Endothelial cell of umbilical vein (primary cell): ENCODE data around the gene PPP1R3E. TPM values are rescaled to one million over a fixed set of nuclear protein-coding genes. Genes with fewer than 3 reads are reported as not detected.

Source experiments
- BruUV-seq: library from RNA; stranded (reverse); fragments of 400-500 nt; replicated peaks from 2 replicates; lab custom pipeline; 2021; lab: Mats Ljungman, UMichigan
- CTCF ChIA-PET: fragments of 300-600, 350-600 bp; sonication (Branson Sonifier 250); formaldehyde crosslinking; loops from one replicate; lab custom pipeline; 2021; ENCODE audit warnings: antibody characterized with exemption, inconsistent platforms; lab: Charles Lee
- POLR2A ChIA-PET: fragments of 300-600, 350-600 bp; sonication (Branson Sonifier 250); formaldehyde crosslinking; loops from one replicate; lab custom pipeline; 2021; ENCODE audit warnings: antibody characterized with exemption, inconsistent platforms; lab: Charles Lee
- DNase-seq: peaks from one replicate; pipeline ENCODE4 v3.0.0-alpha.2; 2011; ENCODE audit warnings: low read depth, low spot score
- FAIRE-seq: peaks from 2 replicates; lab custom pipeline; 2011; peaks lifted over from hg19 to GRCh38; lab: Jason Lieb, UNC
- H2AFZ ChIP-seq: 2 replicates; pipeline ENCODE4 v1.6.0; 2012; ENCODE audit warnings: low read depth, low read length, control low read depth, inconsistent platforms
- H3K27ac ChIP-seq: 2 replicates; pipeline ENCODE4 v1.5.1; 2011; ENCODE audit warnings: low read depth, mild to moderate bottlenecking, control low read depth, low read length, moderate library complexity; ENCODE audit not compliant: insufficient read depth
- H3K27me3 ChIP-seq, 2 experiments: 2 replicates each; pipeline versions ENCODE4 v1.6.0 to v1.6.1; 2011; ENCODE audit warnings: low read length in 2 of 2, mixed read lengths in 1 of 2; ENCODE audit not compliant: control insufficient read depth in 2 of 2, insufficient read depth in 2 of 2
- H3K36me3 ChIP-seq, 2 experiments: 2 replicates in 1 of 2; 3 replicates in 1 of 2; pipeline ENCODE4 v1.5.1; 2011; ENCODE audit warnings: low read length in 2 of 2, mild to moderate bottlenecking in 1 of 2, moderate library complexity in 1 of 2; ENCODE audit not compliant: control insufficient read depth in 2 of 2, insufficient read depth in 2 of 2; ENCODE audit errors: extremely low read depth in 1 of 2
- H3K4me1 ChIP-seq: 3 replicates; pipeline ENCODE4 v1.5.1; 2011; ENCODE audit warnings: mild to moderate bottlenecking, low read length; ENCODE audit not compliant: control insufficient read depth, insufficient read depth; ENCODE audit errors: extremely low read depth
- H3K4me2 ChIP-seq: 2 replicates; pipeline ENCODE4 v1.6.1; 2011; ENCODE audit warnings: low read length, control low read depth, mixed read lengths; ENCODE audit not compliant: insufficient read depth
- H3K4me3 ChIP-seq, 3 experiments: fragments of 200-600 bp in 1 of 3; sonication (generic), shearing (Covaris generic) in 1 of 3; replicated peaks in 1 of 3; 2 replicates each; pipeline ENCODE4 v1.5.1; 2011 to 2016; ENCODE audit warnings: control low read depth in 3 of 3, low read length in 3 of 3, mild to moderate bottlenecking in 2 of 3, inconsistent platforms in 1 of 3, low read depth in 1 of 3, moderate library complexity in 1 of 3; ENCODE audit not compliant: insufficient read depth in 1 of 3
- H3K79me2 ChIP-seq: 2 replicates; pipeline ENCODE4 v1.6.0; 2012; ENCODE audit warnings: low read length, inconsistent platforms; ENCODE audit not compliant: control insufficient read depth, insufficient read depth
- H3K9ac ChIP-seq: replicated peaks from 2 replicates; pipeline ENCODE3; 2011; ENCODE audit warnings: low read length, control low read depth; ENCODE audit not compliant: insufficient read depth; ENCODE audit errors: extremely low read depth
- H3K9me1 ChIP-seq: replicated peaks from 3 replicates; pipeline ENCODE4 v1.6.0; 2011; ENCODE audit warnings: mild to moderate bottlenecking, low read length; ENCODE audit not compliant: control insufficient read depth, insufficient read depth; ENCODE audit errors: extremely low read depth
- H3K9me3 ChIP-seq: replicated peaks from 2 replicates; pipeline ENCODE4 v1.5.1; 2012; ENCODE audit warnings: low read length, inconsistent platforms; ENCODE audit not compliant: control insufficient read depth, insufficient read depth
- H4K20me1 ChIP-seq: replicated peaks from 2 replicates; pipeline ENCODE3; 2011; ENCODE audit warnings: mild to moderate bottlenecking, low read length; ENCODE audit not compliant: control insufficient read depth, insufficient read depth; ENCODE audit errors: extremely low read depth
- EZH2 ChIP-seq: IDR thresholded peaks from 2 replicates; pipeline ENCODE4 v1.6.1; 2012; ENCODE audit warnings: borderline replicate concordance, low read depth, mild to moderate bottlenecking, moderate library complexity, low read length, inconsistent platforms; ENCODE audit not compliant: severe bottlenecking
- FOS ChIP-seq: IDR thresholded peaks from 2 replicates; pipeline ENCODE4 v1.6.1; 2011; ENCODE audit warnings: mild to moderate bottlenecking, low read length, moderate library complexity, borderline replicate concordance; ENCODE audit not compliant: insufficient read depth
- GATA2 ChIP-seq: IDR thresholded peaks from 2 replicates; pipeline ENCODE4 v1.7.0; 2011; ENCODE audit warnings: low read depth, mild to moderate bottlenecking, moderate library complexity, mixed read lengths, low read length; ENCODE audit not compliant: insufficient read length, insufficient read depth
- JUN ChIP-seq: IDR thresholded peaks from 2 replicates; pipeline ENCODE4 v1.6.1; 2011; ENCODE audit warnings: borderline replicate concordance, low read depth; ENCODE audit not compliant: insufficient read length, insufficient read depth
- MYC ChIP-seq: IDR thresholded peaks from one replicate; pipeline ENCODE4 v1.6.1; 2011; ENCODE audit warnings: mild to moderate bottlenecking, low read depth, low read length
- POLR2A ChIP-seq: IDR thresholded peaks from 2 replicates; pipeline ENCODE4 v1.6.1; 2012; ENCODE audit warnings: low read depth, mild to moderate bottlenecking, control low read depth, low read length
- POLR2AphosphoS5 ChIP-seq: IDR thresholded peaks from 2 replicates; pipeline ENCODE4 v1.6.1; 2012; ENCODE audit warnings: low read depth, mild to moderate bottlenecking, control low read depth, low read length, moderate library complexity; ENCODE audit not compliant: insufficient read depth
- dilution Hi-C: fragments of 300-500 bp; cut with MboI; formaldehyde crosslinking; loops from one replicate; pipeline ENCODE4 v1.15.0; 2019; ENCODE audit warnings: low sequenced_read_pairs; ENCODE audit not compliant: extremely low pct_ligation_motif_present
- intact Hi-C: fragments of 100-400 bp; cut with micrococcal nuclease; formaldehyde crosslinking; loops from one replicate; pipeline ENCODE4 v1.10.0; 2022
- polyA plus RNA-seq, 4 experiments: library from polyadenylated mRNA; depleted of rRNA in 3 of 4; stranded (reverse) in 3 of 4; unstranded in 1 of 4; fragments of >200 nt; gene quantifications; 2 replicates each; pipeline versions ENCODE4 v1.2.1 to v1.2.3, GENCODE V29; 2011 to 2012; ENCODE audit warnings: missing spikeins in 1 of 4
- total RNA-seq: library from RNA; stranded (reverse); gene quantifications from 2 replicates; pipeline ENCODE4 v1.2.3, GENCODE V29; 2021
- TF ChIP-seq, protein P1 (sequence below), 2 donors: IDR thresholded peaks; 1 replicate in 1 of 2; 2 replicates in 1 of 2; pipeline ENCODE4 v1.5.1; 2011; ENCODE audit warnings: low read length in 2 of 2, mild to moderate bottlenecking in 2 of 2, moderate library complexity in 2 of 2, control low read depth in 1 of 2, inconsistent platforms in 1 of 2, low read depth in 1 of 2; ENCODE audit not compliant: insufficient read depth in 1 of 2; ENCODE audit errors: extremely low read depth in 1 of 2
- TF ChIP-seq, protein P2 (sequence below): IDR thresholded peaks from 2 replicates; pipeline ENCODE4 v1.6.1; 2011; ENCODE audit not compliant: insufficient read depth, insufficient read length

Gene PPP1R3E
- total and polyA plus RNA-seq, 2 donors (not counting 3 experiments of a cell fraction or from before 2014, with no cell fraction given), result 4.3 to 7.4 TPM

DNA sequence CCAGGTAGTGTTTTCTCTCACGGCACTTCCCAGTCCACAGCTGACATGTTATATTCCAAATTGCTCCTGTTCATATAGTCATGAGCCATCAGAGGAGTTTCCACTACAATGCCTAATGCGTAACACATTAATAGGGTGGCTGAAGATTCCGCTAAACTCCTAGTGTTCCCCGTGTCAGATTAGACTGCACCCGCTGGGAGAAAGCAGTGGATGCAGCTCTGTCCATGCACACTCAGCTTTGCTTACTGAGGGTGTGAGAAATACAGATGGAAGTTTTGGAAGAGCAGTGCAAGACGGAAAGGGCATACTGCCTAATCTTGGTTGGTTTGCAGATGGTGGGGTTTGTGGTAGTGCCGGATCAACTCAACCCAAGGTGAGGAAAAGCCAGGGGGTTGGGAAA lies 5.6 kb downstream of the PPP1R3E start:
- dilution Hi-C loops (no loop called here), intact Hi-C loops (no loop called here)
- ChIA-PET CTCF (interaction anchor here (1.4 to 2.5 kb wide), 4 partner anchors 11 to 177 kb away, joined by 4 to 20 read pairs (median 6); partner anchors contain the start of gene HOMEZ), POLR2A (no interaction called here)
- H4K20me1 ChIP-seq, result no peaks in the 10 kb centered on the region
- FAIRE-seq (no peak), DNase-seq (no peak)
- no peaks in the 10 kb centered on the region for H3K9me1 ChIP-seq
- no peak overlapping the region for H2AFZ ChIP-seq
- H3K36me3 ChIP-seq, result no peaks in the 10 kb centered on the region
- H3K4me1 ChIP-seq, result peaks cover 9% of the 10 kb centered on the region
- H3K4me2 ChIP-seq, result no peak overlapping the region
- no peak overlapping the region for H3K27ac ChIP-seq
- H3K27me3 ChIP-seq, result peaks cover 6% of the 10 kb centered on the region in 2 experiments
- TF ChIP-seq MYC (no peak), EZH2 (no peak)
- H3K79me2 ChIP-seq, result no peaks in the 10 kb centered on the region
- H3K9ac ChIP-seq, result no peak overlapping the region
- H3K4me3 ChIP-seq, result no peak overlapping the region
- no TSS peak for BruUV-seq
- no peaks in the 10 kb centered on the region for H3K9me3 ChIP-seq

DNA sequence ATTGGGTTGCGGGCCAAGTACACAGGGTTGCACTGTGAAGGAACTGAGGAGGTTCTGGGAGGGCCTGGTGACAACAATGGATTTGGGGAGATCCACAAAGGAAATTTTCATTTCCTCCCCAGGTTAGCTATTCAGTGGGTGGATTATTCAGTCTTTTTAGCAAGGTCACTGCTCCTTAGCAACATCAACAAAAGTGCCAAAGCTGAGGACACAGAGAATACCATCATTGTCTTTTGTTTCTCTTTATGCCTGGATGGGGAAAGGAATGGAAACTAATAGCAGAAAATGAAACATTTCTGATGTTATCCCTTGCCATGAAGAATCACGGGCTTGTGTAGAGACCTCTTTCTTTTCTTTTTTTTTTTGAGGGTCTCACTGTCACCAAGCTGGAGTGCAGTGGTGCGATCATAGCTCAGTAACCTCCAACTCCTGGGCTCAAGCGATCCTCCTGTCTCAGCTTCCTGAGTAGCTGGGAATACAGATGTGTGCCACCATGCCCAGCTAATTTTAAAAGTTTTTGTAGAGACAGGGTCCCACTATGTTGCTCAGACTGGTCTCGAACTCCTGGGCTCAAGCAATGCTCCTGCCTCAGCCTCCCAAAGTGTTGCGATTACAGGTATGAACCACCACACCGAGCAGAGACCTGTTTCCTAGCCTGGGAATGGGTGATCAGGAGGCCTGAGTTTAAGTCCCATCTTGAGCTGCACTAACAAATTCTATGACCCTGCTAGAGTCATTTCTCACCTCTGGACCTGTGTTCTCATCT lies 6.5 kb downstream of the PPP1R3E start:
- no peaks in the 10 kb centered on the region for H3K79me2 ChIP-seq
- H3K4me3 ChIP-seq, result no peak overlapping the region
- no peak for DNase-seq
- H3K27ac ChIP-seq, result no peak overlapping the region
- intact Hi-C loops, result no loop called here
- TF ChIP-seq MYC (no peak), GATA2 (no peak), JUN (no peak), POLR2A (no peak), POLR2AphosphoS5 (no peak), EZH2 (no peak), FOS (no peak)
- TF ChIP-seq, protein P1, sequence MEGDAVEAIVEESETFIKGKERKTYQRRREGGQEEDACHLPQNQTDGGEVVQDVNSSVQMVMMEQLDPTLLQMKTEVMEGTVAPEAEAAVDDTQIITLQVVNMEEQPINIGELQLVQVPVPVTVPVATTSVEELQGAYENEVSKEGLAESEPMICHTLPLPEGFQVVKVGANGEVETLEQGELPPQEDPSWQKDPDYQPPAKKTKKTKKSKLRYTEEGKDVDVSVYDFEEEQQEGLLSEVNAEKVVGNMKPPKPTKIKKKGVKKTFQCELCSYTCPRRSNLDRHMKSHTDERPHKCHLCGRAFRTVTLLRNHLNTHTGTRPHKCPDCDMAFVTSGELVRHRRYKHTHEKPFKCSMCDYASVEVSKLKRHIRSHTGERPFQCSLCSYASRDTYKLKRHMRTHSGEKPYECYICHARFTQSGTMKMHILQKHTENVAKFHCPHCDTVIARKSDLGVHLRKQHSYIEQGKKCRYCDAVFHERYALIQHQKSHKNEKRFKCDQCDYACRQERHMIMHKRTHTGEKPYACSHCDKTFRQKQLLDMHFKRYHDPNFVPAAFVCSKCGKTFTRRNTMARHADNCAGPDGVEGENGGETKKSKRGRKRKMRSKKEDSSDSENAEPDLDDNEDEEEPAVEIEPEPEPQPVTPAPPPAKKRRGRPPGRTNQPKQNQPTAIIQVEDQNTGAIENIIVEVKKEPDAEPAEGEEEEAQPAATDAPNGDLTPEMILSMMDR (IDR thresholded peaks at IDR 0.05; ENCODE audit: extremely low read depth in 1 of 2, insufficient read depth in 1 of 2, low read depth in 1 of 2, low read length in 2 of 2), result no peak
- TF ChIP-seq, protein P2, sequence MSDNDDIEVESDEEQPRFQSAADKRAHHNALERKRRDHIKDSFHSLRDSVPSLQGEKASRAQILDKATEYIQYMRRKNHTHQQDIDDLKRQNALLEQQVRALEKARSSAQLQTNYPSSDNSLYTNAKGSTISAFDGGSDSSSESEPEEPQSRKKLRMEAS, result no peak
- H3K27me3 ChIP-seq, result peaks cover 6% of the 10 kb centered on the region in 2 experiments
- H3K4me1 ChIP-seq, result peaks cover 9% of the 10 kb centered on the region
- no peaks in the 10 kb centered on the region for H4K20me1 ChIP-seq
- H3K4me2 ChIP-seq, result no peak overlapping the region
- H3K9me1 ChIP-seq, result no peaks in the 10 kb centered on the region
- H3K9me3 ChIP-seq, result no peaks in the 10 kb centered on the region
- H2AFZ ChIP-seq, result no peak overlapping the region
- BruUV-seq, result no TSS peak
- dilution Hi-C loops, result no loop called here
- no peak overlapping the region for H3K9ac ChIP-seq
- CTCF ChIA-PET, result interaction anchor here (1.4 to 2.5 kb wide), 4 partner anchors 10 to 176 kb away, joined by 4 to 20 read pairs (median 6); partner anchors contain the start of gene HOMEZ
- no peaks in the 10 kb centered on the region for H3K36me3 ChIP-seq
- peak; percentile 60 for FAIRE-seq
- POLR2A ChIA-PET, result no interaction called here
